AG09309 (cell line): Measurements from ENCODE around the gene CYP1B1.
"Not testable (repeated sequence)": the region's sequence is repeated elsewhere in the genome, so short reads cannot be mapped to it uniquely, and the experiment has no call there.

Experiments
- DNase-seq: peaks from one replicate; pipeline ENCODE4 v3.0.0-alpha.2; 2010; ENCODE audit warnings: low read depth
- H3K4me3 ChIP-seq: 2 replicates; pipeline ENCODE4 v1.5.1; 2011; ENCODE audit warnings: mild to moderate bottlenecking, low read depth, low read length, moderate library complexity; ENCODE audit not compliant: control insufficient read depth
- CTCF ChIP-seq: IDR thresholded peaks from 2 replicates; pipeline ENCODE4 v1.5.1; 2011; ENCODE audit warnings: mild to moderate bottlenecking, low read depth, low read length, inconsistent platforms; ENCODE audit not compliant: insufficient read depth, control insufficient read depth; ENCODE audit errors: missing control alignments

Gene CYP1B1

GRCh38 chr2:38030635-38031355 lies 45.2 kb downstream of the CYP1B1 start:
- no peak for DNase-seq
- TF ChIP-seq CTCF = no peak
- no peak overlapping the region for H3K4me3 ChIP-seq

- H3K4me3 ChIP-seq = no peak overlapping the region
- no peak for DNase-seq
- TF ChIP-seq CTCF = no peak
Measured at GRCh38 chr2:38029512-38029911, 46.4 kb downstream of the CYP1B1 start.

GRCh38 chr2:38028829-38029228 lies 47.1 kb downstream of the CYP1B1 start:
- H3K4me3 ChIP-seq = no peak overlapping the region
- no peak for DNase-seq
- TF ChIP-seq CTCF = no peak

- DNase-seq = no peak
- TF ChIP-seq CTCF = no peak
Measured at GRCh38 chr2:38026846-38027245, 49.1 kb downstream of the CYP1B1 start.

GRCh38 chr2:38021589-38021988 lies 54.4 kb downstream of the CYP1B1 start:
- no peak overlapping the region for H3K4me3 ChIP-seq
- TF ChIP-seq CTCF = no peak
- no peak for DNase-seq

More at GRCh38 chr2:38026846-38027245, 49.1 kb downstream of the CYP1B1 start:
- no peak overlapping the region for H3K4me3 ChIP-seq

GRCh38 chr2:38020359-38021069 lies 55.4 kb downstream of the CYP1B1 start:
- not testable (repeated sequence) for DNase-seq, H3K4me3 ChIP-seq

GRCh38 chr2:38017836-38018235 lies 58.1 kb downstream of the CYP1B1 start:
- no peak overlapping the region for H3K4me3 ChIP-seq
- no peak for TF ChIP-seq CTCF
- DNase-seq = no peak
